ENCODE data around the gene CHST10. TPM values are rescaled to one million over a fixed set of nuclear protein-coding genes. Genes with fewer than 3 reads are reported as not detected.
A peak's percentile ranks its signal among the peaks of the same experiment; 100 is the strongest.
"Not testable (repeated sequence)": the region's sequence is repeated elsewhere in the genome, so short reads cannot be mapped to it uniquely, and the experiment has no call there.

Gene CHST10
- total RNA-seq, 2 donors from 2014 or later, result 10.9 to 14.5 TPM

- ATAC-seq (no peak), DNase-seq (no peak)
- intact Hi-C loops (cut with DNase I), result no loop called here
Measured at GRCh38 chr2:100397976-100398375, 19.5 kb downstream of the CHST10 start.

GRCh38 chr2:100397118-100397860 is 20.2 kb downstream of the CHST10 start:
- ATAC-seq, result no peak
- no peak for DNase-seq
- intact Hi-C loops (cut with DNase I), result no loop called here

- intact Hi-C loops (cut with DNase I), result no loop called here
- no peak for ATAC-seq
Measured at GRCh38 chr2:100396483-100396882, 21.0 kb downstream of the CHST10 start.

GRCh38 chr2:100395532-100396350 is 21.7 kb downstream of the CHST10 start:
- no peak for ATAC-seq
- DNase-seq, result no peak
- intact Hi-C loops (cut with DNase I), result no loop called here

More at GRCh38 chr2:100396483-100396882, 21.0 kb downstream of the CHST10 start:
- DNase-seq, result no peak

GRCh38 chr2:100394111-100394641 is 23.3 kb downstream of the CHST10 start:
- DNase-seq, result no peak
- intact Hi-C loops (cut with DNase I), result no loop called here
- peak in 1 of 2 donors; percentile 15 for ATAC-seq

GRCh38 chr2:100393362-100393761 is 24.1 kb downstream of the CHST10 start:
- intact Hi-C loops (cut with DNase I), result no loop called here
- ATAC-seq (no peak), DNase-seq (no peak)

GRCh38 chr2:100392715-100393114 is 24.8 kb downstream of the CHST10 start:
- ATAC-seq (no peak), DNase-seq (no peak)
- intact Hi-C loops (cut with DNase I), result no loop called here

GRCh38 chr2:100391735-100392515 is 25.5 kb downstream of the CHST10 start:
- DNase-seq (peak; percentile 42), ATAC-seq (peak; percentile 73 to 90)
- intact Hi-C loops (cut with DNase I), result no loop called here

GRCh38 chr2:100390001-100390940 is 27.2 kb downstream of the CHST10 start:
- intact Hi-C loops (cut with DNase I), result no loop called here
- DNase-seq, result no peak
- no peak for ATAC-seq

GRCh38 chr2:100388703-100389102 is 28.8 kb downstream of the CHST10 start:
- intact Hi-C loops (cut with DNase I), result no loop called here
- DNase-seq (no peak), ATAC-seq (no peak)

GRCh38 chr2:100383954-100384353 is 33.5 kb downstream of the CHST10 start:
- no peak for ATAC-seq
- DNase-seq, result no peak
- intact Hi-C loops (cut with DNase I), result loop anchor here in 1 of 2 donors (5.0 kb wide), 1 partner anchor 122 kb away; no protein-coding TSS in a partner anchor

- no peak for ATAC-seq
- no peak for DNase-seq
- intact Hi-C loops (cut with DNase I), result loop anchor here in 1 of 2 donors (5.0 kb wide), 1 partner anchor 121 kb away; no protein-coding TSS in a partner anchor
Measured at GRCh38 chr2:100383306-100383705, 34.2 kb downstream of the CHST10 start.

- intact Hi-C loops (cut with DNase I), result loop anchor here (2.0 to 5.0 kb wide), 2 partner anchors 118 to 119 kb away; no protein-coding TSS in a partner anchor
- ATAC-seq (peak; percentile 78 to 88), DNase-seq (peak; percentile 70)
Measured at GRCh38 chr2:100381240-100381639, 36.2 kb downstream of the CHST10 start.

- no peak for ATAC-seq
- intact Hi-C loops (cut with DNase I), result loop anchor here (2.0 to 5.0 kb wide), 2 partner anchors 118 kb away; no protein-coding TSS in a partner anchor
Measured at GRCh38 chr2:100380681-100381080, 36.8 kb downstream of the CHST10 start.

GRCh38 chr2:100376836-100377235 is 40.6 kb downstream of the CHST10 start:
- ATAC-seq (no peak), DNase-seq (no peak)
- intact Hi-C loops (cut with DNase I), result no loop called here

More at GRCh38 chr2:100380681-100381080, 36.8 kb downstream of the CHST10 start:
- DNase-seq, result no peak

GRCh38 chr2:100367163-100367562 is 50.3 kb downstream of the CHST10 start:
- no peak for ATAC-seq
- intact Hi-C loops (cut with DNase I), result no loop called here
- no peak for DNase-seq

GRCh38 chr2:100365434-100365833 is 52.0 kb downstream of the CHST10 start:
- DNase-seq (no peak), ATAC-seq (no peak)
- intact Hi-C loops (cut with DNase I), result no loop called here

- intact Hi-C loops (cut with DNase I); ATAC-seq; DNase-seq: not testable (repeated sequence)
Measured at GRCh38 chr2:100362269-100362668, 55.2 kb downstream of the CHST10 start.
